ENCODE measurements around the gene ZNF532.

DNA sequence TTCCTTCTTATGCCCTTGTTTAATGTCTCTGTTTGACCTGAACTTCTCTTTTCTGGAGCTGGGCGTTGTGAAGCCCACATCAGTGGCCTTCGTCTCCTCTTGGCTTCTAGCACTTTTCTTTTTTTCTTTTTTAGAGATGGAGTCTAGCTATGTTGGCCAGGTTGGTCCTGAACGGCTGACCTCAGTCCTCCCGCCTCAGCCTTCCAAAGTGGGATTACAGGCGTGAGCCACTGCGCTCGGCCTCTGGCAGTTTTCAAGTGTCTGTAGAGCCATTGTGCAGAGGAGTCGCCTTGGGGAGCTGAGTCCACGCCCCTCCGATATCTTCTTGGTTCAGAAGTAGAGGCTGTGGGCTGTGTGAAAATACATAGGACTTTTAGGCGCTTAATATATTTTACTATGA is 36.5 kb downstream of the ZNF532 start:
- TF ChIP-seq GATA2 (IDR thresholded peaks at IDR 0.05; ENCODE audit: low read depth, low read length) (no peak), GATA3 (IDR thresholded peaks at IDR 0.05; ENCODE audit: low read depth, low read length) (no peak)

All from SH-SY5Y (cell line).